Fibroblast of lung (primary cell): Measurements from ENCODE around the gene DDR2. TPM values are rescaled to one million over a fixed set of nuclear protein-coding genes. Genes with fewer than 3 reads are reported as not detected.

Experiments used
- DNase-seq, 2 donors: peaks; one replicate each; pipeline versions ENCODE4 v3.0.0 to v3.0.0-alpha.2; 2010; ENCODE audit warnings: low read depth in 2 of 2
- H2AFZ ChIP-seq: 2 replicates; pipeline ENCODE4 v1.5.1; 2012; ENCODE audit warnings: low read length, control low read depth, inconsistent platforms
- H3K27ac ChIP-seq: 2 replicates; pipeline ENCODE4 v1.5.1; 2011; ENCODE audit warnings: low read length, control low read depth; ENCODE audit not compliant: insufficient read depth
- H3K27me3 ChIP-seq: 2 replicates; pipeline ENCODE4 v1.5.1; 2011; ENCODE audit warnings: mild to moderate bottlenecking, low read length; ENCODE audit not compliant: control insufficient read depth, insufficient read depth
- H3K36me3 ChIP-seq: 2 replicates; pipeline ENCODE4 v1.5.1; 2011; ENCODE audit warnings: low read length; ENCODE audit not compliant: control insufficient read depth, insufficient read depth
- H3K4me1 ChIP-seq: 2 replicates; pipeline ENCODE4 v1.5.1; 2011; ENCODE audit warnings: low read length; ENCODE audit not compliant: control insufficient read depth, insufficient read depth; ENCODE audit errors: extremely low read depth
- H3K4me2 ChIP-seq: 2 replicates; pipeline ENCODE4 v1.5.1; 2011; ENCODE audit warnings: low read length, control low read depth; ENCODE audit not compliant: insufficient read depth; ENCODE audit errors: extremely low read depth
- H3K4me3 ChIP-seq, 4 experiments: fragments of 200-600 bp in 1 of 4; sonication (generic) in 1 of 4; replicated peaks in 1 of 4; 2 replicates each; pipeline ENCODE4 v1.5.1; 2011 to 2016; ENCODE audit warnings: low read length in 4 of 4, low read depth in 3 of 4, mild to moderate bottlenecking in 3 of 4, control low read depth in 2 of 4, inconsistent platforms in 1 of 4, mixed read lengths in 1 of 4; ENCODE audit not compliant: insufficient read depth in 1 of 4; ENCODE audit errors: control extremely low read depth in 1 of 4
- H3K79me2 ChIP-seq: 2 replicates; pipeline ENCODE4 v1.5.1; 2012; ENCODE audit warnings: mild to moderate bottlenecking, low read length, inconsistent platforms; ENCODE audit not compliant: control insufficient read depth, insufficient read depth
- H3K9ac ChIP-seq: 2 replicates; pipeline ENCODE4 v1.5.1; 2011; ENCODE audit warnings: mild to moderate bottlenecking, low read length, control low read depth; ENCODE audit not compliant: insufficient read depth
- H3K9me3 ChIP-seq: 2 replicates; pipeline ENCODE4 v1.5.1; 2012; ENCODE audit warnings: low read depth, low read length; ENCODE audit not compliant: control insufficient read depth, insufficient read depth
- H4K20me1 ChIP-seq: 2 replicates; pipeline ENCODE4 v1.5.1; 2011; ENCODE audit warnings: low read length; ENCODE audit not compliant: control insufficient read depth, insufficient read depth; ENCODE audit errors: extremely low read depth
- EZH2 ChIP-seq: IDR thresholded peaks from 2 replicates; pipeline ENCODE4 v1.5.1; 2012; ENCODE audit warnings: low read length, control low read depth, mild to moderate bottlenecking; ENCODE audit errors: missing control alignments
- polyA plus RNA-seq, 2 donors: library from polyadenylated mRNA; depleted of rRNA in 1 of 2; stranded (reverse) in 1 of 2; unstranded in 1 of 2; fragments of >200 nt; gene quantifications; 2 replicates each; pipeline ENCODE4 v1.2.1, GENCODE V29; 2011 to 2012; ENCODE audit warnings: missing spikeins in 1 of 2
- total RNA-seq: library from RNA; depleted of rRNA; stranded (reverse); fragments of >200 nt; gene quantifications from 2 replicates; pipeline ENCODE4 v1.2.1, GENCODE V29; 2014
- TF ChIP-seq, protein P1 (sequence below), 2 donors: IDR thresholded peaks in 1 of 2; conservative IDR thresholded peaks in 1 of 2; 1 replicate in 1 of 2; 2 replicates in 1 of 2; pipeline ENCODE4 v1.5.1; 2011 to 2012; ENCODE audit warnings: low read length in 2 of 2, control low read depth in 1 of 2, inconsistent platforms in 1 of 2, low read depth in 1 of 2, mild to moderate bottlenecking in 1 of 2

Gene DDR2
- total and polyA plus RNA-seq, 2 donors (not counting 1 experiment from before 2014, with no cell fraction given), result 192 to 303 TPM

GRCh38 chr1:162700131-162700530, 67.9 kb downstream of the DDR2 start:
- H3K27me3 ChIP-seq, result no peaks in the 10 kb centered on the region
- H4K20me1 ChIP-seq, result peaks cover 6% of the 10 kb centered on the region
- peaks cover 14% of the 10 kb centered on the region for H3K4me1 ChIP-seq
- no peaks in the 10 kb centered on the region for H3K36me3 ChIP-seq
- no peak overlapping the region for H3K4me2 ChIP-seq
- no peak for DNase-seq
- H3K79me2 ChIP-seq, result peaks cover 85% of the 10 kb centered on the region
- no peak overlapping the region for H3K27ac ChIP-seq
- H3K4me3 ChIP-seq, result no peak overlapping the region
- H2AFZ ChIP-seq, result no peak overlapping the region
- H3K9ac ChIP-seq, result no peak overlapping the region
- TF ChIP-seq, protein P1, sequence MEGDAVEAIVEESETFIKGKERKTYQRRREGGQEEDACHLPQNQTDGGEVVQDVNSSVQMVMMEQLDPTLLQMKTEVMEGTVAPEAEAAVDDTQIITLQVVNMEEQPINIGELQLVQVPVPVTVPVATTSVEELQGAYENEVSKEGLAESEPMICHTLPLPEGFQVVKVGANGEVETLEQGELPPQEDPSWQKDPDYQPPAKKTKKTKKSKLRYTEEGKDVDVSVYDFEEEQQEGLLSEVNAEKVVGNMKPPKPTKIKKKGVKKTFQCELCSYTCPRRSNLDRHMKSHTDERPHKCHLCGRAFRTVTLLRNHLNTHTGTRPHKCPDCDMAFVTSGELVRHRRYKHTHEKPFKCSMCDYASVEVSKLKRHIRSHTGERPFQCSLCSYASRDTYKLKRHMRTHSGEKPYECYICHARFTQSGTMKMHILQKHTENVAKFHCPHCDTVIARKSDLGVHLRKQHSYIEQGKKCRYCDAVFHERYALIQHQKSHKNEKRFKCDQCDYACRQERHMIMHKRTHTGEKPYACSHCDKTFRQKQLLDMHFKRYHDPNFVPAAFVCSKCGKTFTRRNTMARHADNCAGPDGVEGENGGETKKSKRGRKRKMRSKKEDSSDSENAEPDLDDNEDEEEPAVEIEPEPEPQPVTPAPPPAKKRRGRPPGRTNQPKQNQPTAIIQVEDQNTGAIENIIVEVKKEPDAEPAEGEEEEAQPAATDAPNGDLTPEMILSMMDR (conservative IDR thresholded peaks at IDR 0.05 in 1 of 2, IDR thresholded peaks at IDR 0.05 in 1 of 2; ENCODE audit: low read depth in 1 of 2, low read length in 2 of 2), result no peak
- TF ChIP-seq EZH2, result no peak
- no peaks in the 10 kb centered on the region for H3K9me3 ChIP-seq

DNA sequence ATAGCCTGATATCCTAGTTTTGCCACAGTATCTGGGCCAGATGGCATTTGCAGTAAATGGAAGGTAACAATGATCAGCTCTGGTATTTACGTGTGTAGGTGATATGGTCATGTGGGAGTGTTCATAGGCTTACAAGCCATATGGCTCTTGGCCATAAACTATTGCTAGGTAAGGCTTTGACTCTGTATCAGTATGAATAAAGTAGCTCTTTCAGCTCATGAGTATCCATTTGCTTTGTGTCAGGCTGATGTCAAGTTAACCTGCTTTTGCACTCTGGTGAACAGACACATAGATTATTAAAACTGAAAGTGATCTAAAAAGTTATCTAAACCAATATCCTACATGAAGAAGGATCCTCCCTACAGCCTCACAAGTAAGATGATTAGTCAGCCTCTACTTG, 69.0 kb downstream of the DDR2 start:
- Histone ChIP-seq H3K4me1 (peaks cover 11% of the 10 kb centered on the region), H3K36me3 (peaks cover 4% of the 10 kb centered on the region), H3K4me3 (no peak overlapping the region), H3K9ac (no peak overlapping the region), H4K20me1 (peaks cover 6% of the 10 kb centered on the region), H3K4me2 (no peak overlapping the region), H2AFZ (no peak overlapping the region), H3K27me3 (no peaks in the 10 kb centered on the region), H3K79me2 (peaks cover 88% of the 10 kb centered on the region), H3K9me3 (no peaks in the 10 kb centered on the region), H3K27ac (no peak overlapping the region)
- no peak for DNase-seq
- TF ChIP-seq, protein P1 (conservative IDR thresholded peaks at IDR 0.05 in 1 of 2, IDR thresholded peaks at IDR 0.05 in 1 of 2; ENCODE audit: low read depth in 1 of 2, low read length in 2 of 2), result no peak
- no peak for TF ChIP-seq EZH2

DNA sequence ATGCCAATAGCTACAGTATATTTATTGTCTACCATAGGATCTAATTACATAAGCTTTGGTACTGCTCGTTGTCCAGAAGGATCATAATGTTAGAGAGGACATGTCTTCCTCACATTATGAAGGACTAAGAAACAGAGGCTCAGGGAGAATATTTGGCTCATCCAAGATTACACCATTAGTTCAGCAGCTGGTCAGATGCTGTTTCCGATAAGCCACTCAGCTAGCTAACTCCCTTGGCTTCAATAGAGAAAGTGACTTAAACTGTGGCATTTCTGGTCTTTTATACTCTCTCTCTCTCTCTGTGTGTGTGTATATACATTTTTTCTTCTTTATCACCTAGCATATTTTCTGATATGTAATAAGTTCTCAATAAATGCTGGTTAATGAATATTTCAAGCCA, 70.4 kb downstream of the DDR2 start:
- no peaks in the 10 kb centered on the region for H3K27me3 ChIP-seq
- H3K9ac ChIP-seq, result no peak overlapping the region
- peaks cover 6% of the 10 kb centered on the region for H4K20me1 ChIP-seq
- no peak for TF ChIP-seq EZH2
- TF ChIP-seq, protein P1 (conservative IDR thresholded peaks at IDR 0.05 in 1 of 2, IDR thresholded peaks at IDR 0.05 in 1 of 2; ENCODE audit: low read depth in 1 of 2, low read length in 2 of 2), result no peak
- DNase-seq, result no peak
- H3K4me2 ChIP-seq, result no peak overlapping the region
- H3K9me3 ChIP-seq, result no peaks in the 10 kb centered on the region
- H3K27ac ChIP-seq, result no peak overlapping the region
- peaks cover 6% of the 10 kb centered on the region for H3K4me1 ChIP-seq
- H3K36me3 ChIP-seq, result peaks cover 6% of the 10 kb centered on the region
- peaks cover 89% of the 10 kb centered on the region for H3K79me2 ChIP-seq
- no peak overlapping the region for H3K4me3 ChIP-seq
- no peak overlapping the region for H2AFZ ChIP-seq
